MCF 10A (cell line): Measurements from ENCODE around the gene CCDC81. TPM values are rescaled to one million over a fixed set of nuclear protein-coding genes. Genes with fewer than 3 reads are reported as not detected.

Source experiments
- BruUV-seq: library from RNA; stranded (reverse); fragments of 400-500 nt; replicated peaks from 2 replicates; lab custom pipeline; 2021; lab: Mats Ljungman, UMichigan
- CTCF ChIA-PET: fragments of 300-600 bp; sonication (Branson Sonifier 250); formaldehyde crosslinking; extraction: SDS; loops from one replicate; lab custom pipeline; 2021; ENCODE audit warnings: antibody characterized with exemption, inconsistent platforms; lab: Yijun Ruan, JAX
- POLR2A ChIA-PET: fragments of 300-600, 350-650 bp; sonication (Branson Sonifier 250); formaldehyde crosslinking; extraction: SDS; loops from one replicate; lab custom pipeline; 2020; ENCODE audit warnings: antibody characterized with exemption, inconsistent platforms; lab: Yijun Ruan, JAX
- DNase-seq: peaks from one replicate; pipeline ENCODE4 v3.0.0-alpha.2; 2018; ENCODE audit not compliant: unreplicated experiment
- H3K27ac Mint-ChIP-seq: one replicate; pipeline ENCODE4 v1.8.0; 2022; ENCODE audit warnings: mild to moderate bottlenecking, low read depth, mixed read lengths; ENCODE audit not compliant: unreplicated experiment
- H3K27me3 Mint-ChIP-seq: one replicate; pipeline ENCODE4 v1.8.0; 2022; ENCODE audit warnings: mixed read lengths; ENCODE audit not compliant: insufficient read depth, unreplicated experiment
- H3K36me3 Mint-ChIP-seq: one replicate; pipeline ENCODE4 v1.8.0; 2022; ENCODE audit warnings: mild to moderate bottlenecking, moderate library complexity, mixed read lengths; ENCODE audit not compliant: insufficient read depth, unreplicated experiment
- H3K4me1 Mint-ChIP-seq: one replicate; pipeline ENCODE4 v1.8.0; 2022; ENCODE audit warnings: mixed read lengths; ENCODE audit not compliant: insufficient read depth, unreplicated experiment
- H3K4me3 Mint-ChIP-seq: one replicate; pipeline ENCODE4 v1.8.0; 2022; ENCODE audit warnings: mild to moderate bottlenecking, moderate library complexity, mixed read lengths; ENCODE audit not compliant: unreplicated experiment
- H3K9me3 Mint-ChIP-seq: one replicate; pipeline ENCODE4 v1.8.0; 2022; ENCODE audit warnings: mixed read lengths; ENCODE audit not compliant: unreplicated experiment
- CTCF ChIP-seq: fragments of 200-600 bp; IDR thresholded peaks from one replicate; pipeline ENCODE4 v1.8.0; 2022; ENCODE audit warnings: antibody characterized with exemption, mild to moderate bottlenecking; ENCODE audit not compliant: unreplicated experiment
- intact Hi-C: fragments of 100-400 bp; cut with micrococcal nuclease; formaldehyde crosslinking; loops from 2 replicates; pipeline ENCODE4 v1.14.1; 2022
- total RNA-seq: library from RNA; stranded (reverse); gene quantifications from 2 replicates; pipeline ENCODE4 v1.2.3, GENCODE V29; 2022

Gene CCDC81
- total RNA-seq, 1 experiment from 2014 or later: 1.7 TPM

DNA sequence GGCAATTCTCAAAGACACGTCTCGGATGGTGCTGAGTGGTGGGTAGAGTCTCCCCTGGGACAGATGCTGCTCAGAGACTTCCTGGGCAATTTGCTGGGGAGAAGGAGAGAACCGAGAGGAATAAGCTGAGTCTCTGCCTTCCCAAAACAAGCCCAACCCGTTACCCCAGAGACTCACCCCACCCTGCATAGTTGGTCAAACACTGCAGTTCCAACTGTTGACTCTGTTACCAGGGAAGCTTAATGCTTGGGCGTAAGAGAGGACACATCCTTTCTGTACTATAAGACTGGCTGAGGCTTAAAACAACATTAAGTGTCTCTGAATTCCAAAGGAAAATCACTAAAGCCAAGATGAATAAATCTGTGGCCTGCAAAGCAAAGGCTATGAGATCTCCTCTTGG lies 68.1 kb downstream of the CCDC81 start:
- Mint-ChIP-seq H3K27ac (no peak overlapping the region), H3K27me3 (no peaks in the 10 kb centered on the region), H3K36me3 (no peaks in the 10 kb centered on the region), H3K9me3 (no peaks in the 10 kb centered on the region), H3K4me1 (peaks cover 4% of the 10 kb centered on the region), H3K4me3 (no peak overlapping the region)
- no TSS peak for BruUV-seq
- DNase-seq: no peak
- intact Hi-C loops: no loop called here
- no peak for TF ChIP-seq CTCF
- ChIA-PET POLR2A (no interaction called here), CTCF (interaction anchor here (0.6 to 1.5 kb wide), 6 partner anchors 8 to 166 kb away, joined by 3 to 7 read pairs (median 4); no protein-coding TSS in a partner anchor)

DNA sequence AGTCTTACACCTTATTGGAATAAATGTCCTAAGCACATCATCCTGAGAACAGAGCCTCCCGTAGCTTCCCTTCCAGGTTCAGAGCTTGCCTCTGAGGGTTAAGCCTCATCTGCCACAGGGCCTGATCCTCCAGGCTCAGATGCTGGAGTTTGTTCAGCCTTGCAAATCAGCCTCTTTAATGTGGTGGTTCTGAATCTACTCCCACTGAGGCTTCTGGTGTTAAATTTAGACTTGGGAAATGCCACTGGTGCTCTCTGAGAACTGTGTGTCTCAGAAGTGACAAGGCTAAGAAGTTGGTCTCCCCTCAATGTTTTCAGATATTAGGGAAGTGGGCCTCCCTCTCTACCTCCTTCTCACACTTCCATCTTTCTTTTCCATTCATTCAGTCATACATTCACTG lies 68.7 kb downstream of the CCDC81 start:
- Mint-ChIP-seq H3K36me3 (no peaks in the 10 kb centered on the region), H3K4me1 (peaks cover 4% of the 10 kb centered on the region), H3K27me3 (no peaks in the 10 kb centered on the region), H3K9me3 (no peaks in the 10 kb centered on the region), H3K27ac (no peak overlapping the region), H3K4me3 (no peak overlapping the region)
- BruUV-seq: no TSS peak
- DNase-seq: no peak
- ChIA-PET CTCF (interaction anchor here (0.6 kb wide), 2 partner anchors 59 to 129 kb away, joined by 3 read pairs; no protein-coding TSS in a partner anchor), POLR2A (no interaction called here)
- no peak for TF ChIP-seq CTCF
- intact Hi-C loops: no loop called here

- no peak overlapping the region for H3K27ac Mint-ChIP-seq
These were observed 70.3 kb downstream of the CCDC81 start for GRCh38 chr11:86444981-86445380.

More at GRCh38 chr11:86444981-86445380, 70.3 kb downstream of the CCDC81 start:
- DNase-seq: no peak
- Mint-ChIP-seq H3K9me3 (no peaks in the 10 kb centered on the region), H3K36me3 (no peaks in the 10 kb centered on the region), H3K4me1 (peaks cover 4% of the 10 kb centered on the region), H3K4me3 (no peak overlapping the region), H3K27me3 (no peaks in the 10 kb centered on the region)
- intact Hi-C loops: no loop called here
- no TSS peak for BruUV-seq
- TF ChIP-seq CTCF: no peak
- POLR2A ChIA-PET: no interaction called here
- CTCF ChIA-PET: interaction anchor here (0.6 to 1.5 kb wide), 4 partner anchors 84 to 1645 kb away, joined by 3 to 7 read pairs (median 4); no protein-coding TSS in a partner anchor
